Measurements from ENCODE around the gene KCNMA1.

DNA sequence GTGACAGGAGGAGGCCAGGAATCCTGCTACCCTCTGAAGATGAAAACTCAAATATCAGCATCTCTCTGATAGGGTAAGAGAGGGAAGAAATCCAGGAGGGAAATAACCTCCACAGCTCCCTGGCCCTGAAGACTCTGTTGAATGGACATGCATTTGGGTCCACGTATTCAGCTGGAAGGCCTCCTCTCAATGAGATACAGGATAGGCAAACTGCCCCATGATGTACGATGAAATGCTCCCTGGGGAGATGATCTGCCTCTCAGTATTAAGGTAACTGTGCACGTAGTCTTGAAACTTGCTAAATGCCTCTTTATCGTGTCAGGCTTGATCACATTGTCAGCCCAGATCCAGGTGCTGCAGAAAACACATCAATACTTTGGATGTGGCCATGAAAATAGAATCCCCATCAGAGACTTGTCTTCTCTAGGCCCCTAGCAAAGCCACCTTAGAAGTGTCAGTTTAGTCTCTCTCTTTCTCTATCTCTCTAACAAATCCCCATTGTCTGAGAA is 384.0 kb downstream of the KCNMA1 start:
- TF ChIP-seq, protein P1, sequence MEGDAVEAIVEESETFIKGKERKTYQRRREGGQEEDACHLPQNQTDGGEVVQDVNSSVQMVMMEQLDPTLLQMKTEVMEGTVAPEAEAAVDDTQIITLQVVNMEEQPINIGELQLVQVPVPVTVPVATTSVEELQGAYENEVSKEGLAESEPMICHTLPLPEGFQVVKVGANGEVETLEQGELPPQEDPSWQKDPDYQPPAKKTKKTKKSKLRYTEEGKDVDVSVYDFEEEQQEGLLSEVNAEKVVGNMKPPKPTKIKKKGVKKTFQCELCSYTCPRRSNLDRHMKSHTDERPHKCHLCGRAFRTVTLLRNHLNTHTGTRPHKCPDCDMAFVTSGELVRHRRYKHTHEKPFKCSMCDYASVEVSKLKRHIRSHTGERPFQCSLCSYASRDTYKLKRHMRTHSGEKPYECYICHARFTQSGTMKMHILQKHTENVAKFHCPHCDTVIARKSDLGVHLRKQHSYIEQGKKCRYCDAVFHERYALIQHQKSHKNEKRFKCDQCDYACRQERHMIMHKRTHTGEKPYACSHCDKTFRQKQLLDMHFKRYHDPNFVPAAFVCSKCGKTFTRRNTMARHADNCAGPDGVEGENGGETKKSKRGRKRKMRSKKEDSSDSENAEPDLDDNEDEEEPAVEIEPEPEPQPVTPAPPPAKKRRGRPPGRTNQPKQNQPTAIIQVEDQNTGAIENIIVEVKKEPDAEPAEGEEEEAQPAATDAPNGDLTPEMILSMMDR (IDR thresholded peaks at IDR 0.05 in 8 of 11, conservative IDR thresholded peaks at IDR 0.05 in 3 of 11) = no peak
- TF ChIP-seq POLR2AphosphoS5 (IDR thresholded peaks at IDR 0.05) (no peak), POLR2A (IDR thresholded peaks at IDR 0.05) (no peak)
